ENCODE data around the gene AMOTL2. TPM values are rescaled to one million over a fixed set of nuclear protein-coding genes. Genes with fewer than 3 reads are reported as not detected.

AMOTL2 gene
- total RNA-seq, 1 experiment from 2014 or later: 96.0 TPM

DNA sequence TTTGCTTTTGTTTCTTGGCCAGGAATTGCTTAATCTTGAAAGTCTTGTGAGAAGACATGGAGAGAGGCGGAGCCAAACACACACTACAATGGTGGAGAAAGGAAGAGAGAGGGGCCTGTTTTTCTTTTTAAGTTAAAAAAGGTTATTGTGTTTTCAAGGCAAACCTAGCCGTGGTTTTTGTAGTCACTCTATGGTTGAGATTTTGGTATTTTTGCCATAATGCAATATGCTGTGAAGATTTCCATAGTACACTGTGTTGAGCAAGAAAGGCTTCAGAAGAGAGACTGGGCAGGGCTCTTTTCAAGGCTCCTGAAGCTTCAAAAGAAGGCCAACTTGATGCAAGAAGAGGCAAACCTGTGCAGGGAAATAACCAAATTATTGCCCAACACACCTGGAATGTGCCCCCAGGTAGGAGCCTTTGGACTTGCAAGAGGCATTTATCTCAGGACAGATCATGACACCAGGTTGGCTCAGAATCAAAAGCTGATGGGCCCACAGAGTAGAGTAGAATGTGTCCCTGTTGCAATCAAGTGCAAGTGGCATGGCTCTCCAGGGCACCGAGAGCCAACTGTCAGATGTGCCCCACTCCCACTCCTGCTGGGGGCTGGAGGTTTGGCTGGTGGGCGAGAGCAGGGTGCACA lies 22.1 kb downstream of the AMOTL2 start:
- Histone ChIP-seq H3K4me2 (ENCODE audit: low read length) (0 out of 2 replicates have a peak overlapping the region, but pooled peaks have one; percentile 3), H3K27ac (ENCODE audit: low read length) (no peak overlapping the region), H4K20me1 (ENCODE audit: low read length) (no peaks in the 10 kb centered on the region), H3K9me3 (ENCODE audit: low read length) (no peaks in the 10 kb centered on the region; the same call in 1 of the 2 replicates), H3K9me2 (replicated peaks; ENCODE audit: low read length) (no peaks in the 10 kb centered on the region), H3K79me2 (ENCODE audit: low read length) (peaks cover 22% of the 10 kb centered on the region), H3K4me1 (ENCODE audit: insufficient read depth, low read length) (peaks cover 52% of the 10 kb centered on the region), H3K27me3 (ENCODE audit: low read length) (no peaks in the 10 kb centered on the region), H3K36me3 (ENCODE audit: low read depth, low read length) (peaks cover 30% of the 10 kb centered on the region), H3K4me3 (ENCODE audit: low read length) (no peak overlapping the region), H3F3A (ENCODE audit: low read length, unreplicated experiment) (no peaks in the 10 kb centered on the region), H3K9ac (ENCODE audit: low read length) (no peak overlapping the region), H2AFZ (ENCODE audit: low read length) (no peak overlapping the region)
- peak; percentile 57 for DNase-seq
- no peak for ATAC-seq
- TF ChIP-seq CTCF (conservative IDR thresholded peaks at IDR 0.05; ENCODE audit: low read depth, low read length) (no peak), EZH2 (IDR thresholded peaks at IDR 0.05; ENCODE audit: low read length, unreplicated experiment) (no peak), EZH2phosphoT487 (IDR thresholded peaks at IDR 0.05; ENCODE audit: borderline replicate concordance, low read length) (no peak)
- BruUV-seq (replicated peaks): no TSS peak
- POLR2A ChIA-PET (ENCODE audit: unreplicated experiment): no interaction called here
- intact Hi-C loops (cut with micrococcal nuclease): no loop called here
- CTCF ChIA-PET: no interaction called here

DNA sequence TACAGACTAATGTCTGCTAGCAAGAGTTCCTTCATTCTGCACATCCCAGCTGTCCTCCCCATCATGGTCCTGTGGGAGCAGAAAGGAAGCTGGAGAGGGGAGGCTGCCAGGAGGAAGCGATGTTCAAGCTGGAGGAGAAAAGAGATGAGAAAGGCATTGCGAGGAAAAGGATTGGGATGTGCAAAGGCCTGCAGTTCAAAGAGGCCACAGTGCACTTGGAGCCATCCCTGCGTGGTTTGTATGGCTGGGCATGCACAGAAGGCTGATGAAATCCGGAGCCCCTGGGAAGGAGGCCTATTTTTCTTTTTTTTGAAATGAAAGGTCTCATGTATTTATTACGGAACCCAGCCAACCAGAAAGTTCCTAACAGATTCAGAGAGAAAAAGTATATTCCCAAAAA lies 22.8 kb downstream of the AMOTL2 start:
- Histone ChIP-seq H3K79me2 (ENCODE audit: low read length) (peaks cover 15% of the 10 kb centered on the region), H3K4me1 (ENCODE audit: insufficient read depth, low read length) (peaks cover 45% of the 10 kb centered on the region), H3K9me3 (ENCODE audit: low read length) (peaks cover 7% of the 10 kb centered on the region; the same call in 1 of the 2 replicates), H3K27ac (ENCODE audit: low read length) (peak overlapping the region; percentile 74), H3K4me3 (ENCODE audit: low read length) (no peak overlapping the region), H4K20me1 (ENCODE audit: low read length) (no peaks in the 10 kb centered on the region), H3F3A (ENCODE audit: low read length, unreplicated experiment) (no peaks in the 10 kb centered on the region), H3K9me2 (replicated peaks; ENCODE audit: low read length) (no peaks in the 10 kb centered on the region), H2AFZ (ENCODE audit: low read length) (no peak overlapping the region), H3K9ac (ENCODE audit: low read length) (no peak overlapping the region), H3K4me2 (ENCODE audit: low read length) (peak overlapping the region; percentile 22; the same call in 1 of the 2 replicates), H3K36me3 (ENCODE audit: low read depth, low read length) (peaks cover 22% of the 10 kb centered on the region), H3K27me3 (ENCODE audit: low read length) (no peaks in the 10 kb centered on the region)
- CTCF ChIA-PET: no interaction called here
- BruUV-seq (replicated peaks): no TSS peak
- no peak for TF ChIP-seq EZH2phosphoT487 (IDR thresholded peaks at IDR 0.05; ENCODE audit: borderline replicate concordance, low read length)
- no peak for TF ChIP-seq EZH2 (IDR thresholded peaks at IDR 0.05; ENCODE audit: low read length, unreplicated experiment)
- TF ChIP-seq CTCF (conservative IDR thresholded peaks at IDR 0.05; ENCODE audit: low read depth, low read length): no peak
- DNase-seq (no peak), ATAC-seq (no peak)
- intact Hi-C loops (cut with micrococcal nuclease): no loop called here
- POLR2A ChIA-PET (ENCODE audit: unreplicated experiment): interaction anchor here (0.5 kb wide), 1 partner anchor 33 kb away, joined by 5 read pairs; no protein-coding TSS in a partner anchor

DNA sequence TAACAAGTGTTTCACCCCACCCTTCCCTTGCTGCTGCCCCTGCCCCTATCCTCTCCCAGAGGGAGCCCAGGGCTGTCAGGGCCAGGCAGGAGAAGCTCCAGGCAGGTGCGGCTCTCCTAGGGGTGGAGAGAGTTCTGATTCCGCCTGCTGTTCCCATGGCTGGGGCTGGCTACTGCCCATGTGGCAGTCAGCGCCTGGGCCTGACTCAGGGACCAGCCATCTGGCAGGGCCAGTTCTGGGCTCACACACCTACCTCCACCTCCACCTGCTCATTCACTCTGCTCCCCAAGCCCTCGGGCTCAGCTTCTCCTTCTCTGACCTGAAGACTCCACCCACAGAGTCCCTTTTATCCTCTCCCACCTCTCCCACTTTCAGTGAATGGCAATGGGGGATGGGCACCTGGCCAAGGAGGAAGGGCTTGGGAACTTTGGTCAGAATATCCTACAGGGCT lies 23.4 kb downstream of the AMOTL2 start:
- CTCF ChIA-PET: no interaction called here
- ATAC-seq (peak; percentile 72), DNase-seq (peak; percentile 92)
- H3K9ac ChIP-seq (ENCODE audit: low read length): peak overlapping the region; percentile 31; the same call in 1 of the 2 replicates
- intact Hi-C loops (cut with micrococcal nuclease): no loop called here
- H3K4me2 ChIP-seq (ENCODE audit: low read length): peak overlapping the region; percentile 22; the same call in 1 of the 2 replicates
- H3K4me3 ChIP-seq (ENCODE audit: low read length): no peak overlapping the region
- H4K20me1 ChIP-seq (ENCODE audit: low read length): no peaks in the 10 kb centered on the region
- no peaks in the 10 kb centered on the region for H3F3A ChIP-seq (ENCODE audit: low read length, unreplicated experiment)
- POLR2A ChIA-PET (ENCODE audit: unreplicated experiment): interaction anchor here (0.5 kb wide), 1 partner anchor 33 kb away, joined by 5 read pairs; no protein-coding TSS in a partner anchor
- peak overlapping the region; percentile 74 for H3K27ac ChIP-seq (ENCODE audit: low read length)
- H3K9me2 ChIP-seq (replicated peaks; ENCODE audit: low read length): no peaks in the 10 kb centered on the region
- no TSS peak for BruUV-seq (replicated peaks)
- H2AFZ ChIP-seq (ENCODE audit: low read length): no peak overlapping the region
- peaks cover 41% of the 10 kb centered on the region for H3K4me1 ChIP-seq (ENCODE audit: insufficient read depth, low read length)
- H3K27me3 ChIP-seq (ENCODE audit: low read length): no peaks in the 10 kb centered on the region
- peaks cover 17% of the 10 kb centered on the region for H3K36me3 ChIP-seq (ENCODE audit: low read depth, low read length)
- TF ChIP-seq EZH2 (IDR thresholded peaks at IDR 0.05; ENCODE audit: low read length, unreplicated experiment): no peak
- no peak for TF ChIP-seq EZH2phosphoT487 (IDR thresholded peaks at IDR 0.05; ENCODE audit: borderline replicate concordance, low read length)
- TF ChIP-seq CTCF (conservative IDR thresholded peaks at IDR 0.05; ENCODE audit: low read depth, low read length): no peak
- H3K79me2 ChIP-seq (ENCODE audit: low read length): peaks cover 9% of the 10 kb centered on the region; the same call in 1 of the 2 replicates
- peaks cover 7% of the 10 kb centered on the region; the same call in 1 of the 2 replicates for H3K9me3 ChIP-seq (ENCODE audit: low read length)

All from PC-3 (cell line).